ENCODE measurements around the gene KRT80.

KRT80 gene

GRCh38 chr12:52146822-52147366, 44.9 kb downstream of the KRT80 start:
- Histone ChIP-seq H2AFZ (ENCODE audit: low read depth, low read length) (no peak overlapping the region), H2BK12ac (ENCODE audit: low read length in 2 of 2) (peak overlapping the region; percentile 6 to 25), H2AK5ac (ENCODE audit: low read length, severe bottlenecking) (peak overlapping the region; percentile 10), H3K79me1 (replicated peaks; ENCODE audit: low read length, poor library complexity, severe bottlenecking) (no peaks in the 10 kb centered on the region), H3K4me2 (ENCODE audit: low read length, poor library complexity, severe bottlenecking) (no peak overlapping the region), H2BK15ac (ENCODE audit: low read depth, poor library complexity, severe bottlenecking) (peak overlapping the region; percentile 57), H3K9me3 (ENCODE audit: control insufficient read depth, low read length) (no peaks in the 10 kb centered on the region), H2BK5ac (ENCODE audit: low read depth, low read length, poor library complexity, severe bottlenecking) (peak overlapping the region; percentile 9), H3K14ac (ENCODE audit: low read length in 2 of 2) (peak overlapping the region in 1 of 2 experiments; percentile 29), H4K8ac (ENCODE audit: low read length) (peak overlapping the region; percentile 3), H3K36me3 (ENCODE audit: control insufficient read depth in 1 of 2, insufficient read depth in 2 of 2, low read depth in 1 of 2, low read length in 2 of 2) (no peaks in the 10 kb centered on the region), H3K27ac (ENCODE audit: low read length, poor library complexity, severe bottlenecking) (peak overlapping the region; percentile 53), H3K9ac (ENCODE audit: low read length) (peak overlapping the region; percentile 87), H4K91ac (ENCODE audit: low read length) (peak overlapping the region; percentile 88), H3K23ac (ENCODE audit: low read length in 2 of 2) (no peak overlapping the region), H3K4me3 (ENCODE audit: insufficient read depth in 1 of 2, low read depth in 1 of 2, low read length in 2 of 2) (peak overlapping the region in 1 of 2 experiments; percentile 49), H2BK120ac (ENCODE audit: low read depth, low read length) (peak overlapping the region; percentile 66), H3K18ac (ENCODE audit: low read depth in 1 of 2, low read length in 2 of 2) (peak overlapping the region; percentile 60 to 90), H3K27me3 (ENCODE audit: control insufficient read depth in 1 of 2, insufficient read depth in 1 of 2, low read length in 2 of 2) (no peaks in the 10 kb centered on the region), H3K4ac (ENCODE audit: low read depth in 1 of 2, low read length in 2 of 2) (peak overlapping the region; percentile 61 to 94), H3K4me1 (ENCODE audit: control insufficient read depth, insufficient read depth, low read depth, low read length) (peaks cover 54% of the 10 kb centered on the region)
- no peak for DNase-seq
- WGBS: 61% methylated on average over 11 of the region's 11 CpGs

GRCh38 chr12:52146089-52146821, 45.6 kb downstream of the KRT80 start:
- WGBS: 92% methylated on average over 8 of the region's 8 CpGs

GRCh38 chr12:52145228-52146088, 46.4 kb downstream of the KRT80 start:
- peaks cover 48% of the 10 kb centered on the region for H3K4me1 ChIP-seq (ENCODE audit: control insufficient read depth, insufficient read depth, low read depth, low read length)
- no peak overlapping the region for H3K27ac ChIP-seq (ENCODE audit: low read length, poor library complexity, severe bottlenecking)
- H2BK5ac ChIP-seq (ENCODE audit: low read depth, low read length, poor library complexity, severe bottlenecking): no peak overlapping the region
- peak overlapping the region; percentile 24 for H2BK120ac ChIP-seq (ENCODE audit: low read depth, low read length)
- H3K14ac ChIP-seq (ENCODE audit: low read length in 2 of 2): peak overlapping the region in 1 of 2 experiments; percentile 73
- H3K27me3 ChIP-seq (ENCODE audit: control insufficient read depth in 1 of 2, insufficient read depth in 1 of 2, low read length in 2 of 2): no peaks in the 10 kb centered on the region
- H2AK5ac ChIP-seq (ENCODE audit: low read length, severe bottlenecking): peak overlapping the region; percentile 37
- H3K4me3 ChIP-seq (ENCODE audit: insufficient read depth in 1 of 2, low read depth in 1 of 2, low read length in 2 of 2): no peak overlapping the region
- H3K4ac ChIP-seq (ENCODE audit: low read depth in 1 of 2, low read length in 2 of 2): peak overlapping the region; percentile 47 to 75
- peak overlapping the region; percentile 73 for H2BK15ac ChIP-seq (ENCODE audit: low read depth, poor library complexity, severe bottlenecking)
- peak overlapping the region; percentile 31 to 79 for H2BK12ac ChIP-seq (ENCODE audit: low read length in 2 of 2)
- 82% methylated on average over 18 of the region's 18 CpGs for WGBS
- DNase-seq: no peak
- no peaks in the 10 kb centered on the region for H3K9me3 ChIP-seq (ENCODE audit: control insufficient read depth, low read length)
- peak overlapping the region; percentile 75 for H2AFZ ChIP-seq (ENCODE audit: low read depth, low read length)
- no peak overlapping the region for H3K23ac ChIP-seq (ENCODE audit: low read length in 2 of 2)
- H3K18ac ChIP-seq (ENCODE audit: low read depth in 1 of 2, low read length in 2 of 2): peak overlapping the region; percentile 48 to 90
- H3K9ac ChIP-seq (ENCODE audit: low read length): peak overlapping the region; percentile 15
- H3K79me1 ChIP-seq (replicated peaks; ENCODE audit: low read length, poor library complexity, severe bottlenecking): no peaks in the 10 kb centered on the region
- H4K8ac ChIP-seq (ENCODE audit: low read length): peak overlapping the region; percentile 86
- H4K91ac ChIP-seq (ENCODE audit: low read length): peak overlapping the region; percentile 85
- no peak overlapping the region for H3K4me2 ChIP-seq (ENCODE audit: low read length, poor library complexity, severe bottlenecking)
- H3K36me3 ChIP-seq (ENCODE audit: control insufficient read depth in 1 of 2, insufficient read depth in 2 of 2, low read depth in 1 of 2, low read length in 2 of 2): no peaks in the 10 kb centered on the region

More at GRCh38 chr12:52146089-52146821, 45.6 kb downstream of the KRT80 start:
- no peak overlapping the region for H3K4me2 ChIP-seq (ENCODE audit: low read length, poor library complexity, severe bottlenecking)
- DNase-seq: no peak
- H2BK12ac ChIP-seq (ENCODE audit: low read length in 2 of 2): peak overlapping the region; percentile 6 to 25
- peak overlapping the region; percentile 60 to 90 for H3K18ac ChIP-seq (ENCODE audit: low read depth in 1 of 2, low read length in 2 of 2)
- H3K9me3 ChIP-seq (ENCODE audit: control insufficient read depth, low read length): no peaks in the 10 kb centered on the region
- no peak overlapping the region for H2AFZ ChIP-seq (ENCODE audit: low read depth, low read length)
- H3K4ac ChIP-seq (ENCODE audit: low read depth in 1 of 2, low read length in 2 of 2): peak overlapping the region; percentile 75 to 94
- peak overlapping the region; percentile 66 for H2BK120ac ChIP-seq (ENCODE audit: low read depth, low read length)
- H3K4me3 ChIP-seq (ENCODE audit: insufficient read depth in 1 of 2, low read depth in 1 of 2, low read length in 2 of 2): peak overlapping the region in 1 of 2 experiments; percentile 49
- no peak overlapping the region for H2BK5ac ChIP-seq (ENCODE audit: low read depth, low read length, poor library complexity, severe bottlenecking)
- peak overlapping the region; percentile 52 for H4K8ac ChIP-seq (ENCODE audit: low read length)
- H2BK15ac ChIP-seq (ENCODE audit: low read depth, poor library complexity, severe bottlenecking): peak overlapping the region; percentile 57
- H2AK5ac ChIP-seq (ENCODE audit: low read length, severe bottlenecking): peak overlapping the region; percentile 37
- H4K91ac ChIP-seq (ENCODE audit: low read length): peak overlapping the region; percentile 88
- no peaks in the 10 kb centered on the region for H3K27me3 ChIP-seq (ENCODE audit: control insufficient read depth in 1 of 2, insufficient read depth in 1 of 2, low read length in 2 of 2)
- no peak overlapping the region for H3K27ac ChIP-seq (ENCODE audit: low read length, poor library complexity, severe bottlenecking)
- H3K23ac ChIP-seq (ENCODE audit: low read length in 2 of 2): no peak overlapping the region
- peaks cover 48% of the 10 kb centered on the region for H3K4me1 ChIP-seq (ENCODE audit: control insufficient read depth, insufficient read depth, low read depth, low read length)
- H3K36me3 ChIP-seq (ENCODE audit: control insufficient read depth in 1 of 2, insufficient read depth in 2 of 2, low read depth in 1 of 2, low read length in 2 of 2): no peaks in the 10 kb centered on the region
- H3K9ac ChIP-seq (ENCODE audit: low read length): peak overlapping the region; percentile 87
- no peak overlapping the region for H3K14ac ChIP-seq (ENCODE audit: low read length in 2 of 2)
- no peaks in the 10 kb centered on the region for H3K79me1 ChIP-seq (replicated peaks; ENCODE audit: low read length, poor library complexity, severe bottlenecking)

Measured in mesenchymal stem cell (in vitro differentiated cells and primary cell).